HepG2 (cell line): ENCODE results near the gene LTB4R. TPM values are rescaled to one million over a fixed set of nuclear protein-coding genes. Genes with fewer than 3 reads are reported as not detected.

Source experiments
- ATF1 ChIP-seq: IDR thresholded peaks from 2 replicates; pipeline ENCODE4 v1.6.1; 2016; ENCODE audit warnings: mild to moderate bottlenecking, control low read depth
- BRD4 ChIP-seq: sonication (generic); formaldehyde crosslinking; IDR thresholded peaks from 2 replicates; pipeline ENCODE4 v1.4.0; 2020; ENCODE audit warnings: missing genetic modification reagents
- EHMT2 ChIP-seq: fragments of 200-600 bp; sonication (generic); IDR thresholded peaks from 2 replicates; pipeline ENCODE4 v1.7.0; 2017; ENCODE audit warnings: antibody characterized with exemption, low read depth, low read length, borderline replicate concordance
- ELF3 ChIP-seq: IDR thresholded peaks from 2 replicates; pipeline ENCODE4 v1.6.1; 2016; ENCODE audit warnings: missing genetic modification reagents, missing compliant biosample characterization
- ETV6 ChIP-seq: sonication (generic); formaldehyde crosslinking; conservative IDR thresholded peaks from 2 replicates; pipeline ENCODE4 v1.4.0; 2020; ENCODE audit warnings: missing genetic modification reagents
- GZF1 ChIP-seq: sonication (generic); formaldehyde crosslinking; IDR thresholded peaks from 2 replicates; pipeline ENCODE4 v1.5.1; 2020; ENCODE audit warnings: mild to moderate bottlenecking, missing genetic modification reagents
- HOXA3 ChIP-seq: sonication (generic); formaldehyde crosslinking; IDR thresholded peaks from 2 replicates; pipeline ENCODE4 v1.5.0; 2020; ENCODE audit warnings: missing genetic modification reagents
- IKZF1 ChIP-seq: fragments of 450-650 bp; IDR thresholded peaks from 2 replicates; pipeline ENCODE4 v1.7.1; 2016
- JUN ChIP-seq: sonication (generic); formaldehyde crosslinking; IDR thresholded peaks from 2 replicates; pipeline ENCODE4 v1.4.0; 2020; ENCODE audit warnings: mild to moderate bottlenecking, missing genetic modification reagents
- KLF11 ChIP-seq: IDR thresholded peaks from 2 replicates; pipeline ENCODE4 v1.6.1; 2016; ENCODE audit warnings: missing compliant biosample characterization
- NCOA1 ChIP-seq: sonication (generic); formaldehyde crosslinking; IDR thresholded peaks from 2 replicates; pipeline ENCODE4 v1.9.0; 2021; ENCODE audit warnings: missing genetic modification reagents
- NCOR1 ChIP-seq: fragments of 200-600 bp; sonication (generic); IDR thresholded peaks from 2 replicates; pipeline ENCODE4 v1.7.0; 2017; ENCODE audit warnings: antibody characterized with exemption, low read length, borderline replicate concordance
- NFIB ChIP-seq: sonication (generic); formaldehyde crosslinking; IDR thresholded peaks from 2 replicates; pipeline ENCODE4 v1.9.0; 2021; ENCODE audit warnings: missing genetic modification reagents, mild to moderate bottlenecking, borderline replicate concordance
- NR3C1 ChIP-seq: sonication (generic); formaldehyde crosslinking; IDR thresholded peaks from 2 replicates; pipeline ENCODE4 v1.4.0; 2020; ENCODE audit warnings: missing genetic modification reagents
- PAX8 ChIP-seq: sonication (generic); formaldehyde crosslinking; IDR thresholded peaks from 2 replicates; pipeline ENCODE4 v1.8.0; 2022; ENCODE audit warnings: mild to moderate bottlenecking, missing genetic modification reagents, borderline replicate concordance
- RFX1 ChIP-seq: fragments of 450-650 bp; IDR thresholded peaks from 2 replicates; pipeline ENCODE4 v1.6.1; 2017
- TGIF2 ChIP-seq: IDR thresholded peaks from 2 replicates; pipeline ENCODE4 v1.6.1; 2016; ENCODE audit warnings: control low read depth, missing compliant biosample characterization
- ZBTB8A ChIP-seq: sonication (generic); formaldehyde crosslinking; IDR thresholded peaks from 2 replicates; pipeline ENCODE4 v1.4.0; 2020; ENCODE audit warnings: mild to moderate bottlenecking, low read depth, missing genetic modification reagents, borderline replicate concordance
- ZFP36L1 ChIP-seq: sonication (generic); formaldehyde crosslinking; IDR thresholded peaks from 2 replicates; pipeline ENCODE4 v1.8.0; 2022; ENCODE audit warnings: mild to moderate bottlenecking, missing genetic modification reagents, moderate library complexity
- ZNF567 ChIP-seq: sonication (generic); formaldehyde crosslinking; IDR thresholded peaks from 2 replicates; pipeline ENCODE4 v1.8.1; 2023; ENCODE audit warnings: mild to moderate bottlenecking, missing genetic modification reagents, borderline replicate concordance
- ZSCAN21 ChIP-seq: sonication (generic); formaldehyde crosslinking; IDR thresholded peaks from 2 replicates; pipeline ENCODE4 v1.8.0; 2022; ENCODE audit warnings: mild to moderate bottlenecking, missing genetic modification reagents, moderate library complexity, borderline replicate concordance
- polyA plus RNA-seq, 8 experiments: library from polyadenylated mRNA; depleted of rRNA in 3 of 8; stranded (reverse) in 7 of 8; unstranded in 1 of 8; fragments of >200 nt; fragmentation: Illumina TruSeq in 4 of 8; extraction: Trizol in 4 of 8; gene quantifications; 2 replicates each; pipeline versions ENCODE4 v1.2.1 to v1.2.3, GENCODE V29; 2011 to 2016; ENCODE audit warnings: low read depth in 4 of 8, missing spikeins in 1 of 8, mixed read lengths in 1 of 8; ENCODE audit not compliant: insufficient read depth in 1 of 8
- total RNA-seq, 5 experiments: library from RNA; depleted of rRNA; stranded (reverse); fragments of >200 nt; fragmentation: Illumina TruSeq; extraction: Trizol; gene quantifications; 2 replicates each; pipeline ENCODE4 v1.2.3, GENCODE V29; 2016; ENCODE audit warnings: low read depth in 1 of 5
- TF ChIP-seq, protein P1 (sequence below): sonication (generic); formaldehyde crosslinking; IDR thresholded peaks from 2 replicates; pipeline ENCODE4 v1.8.0; 2022; ENCODE audit warnings: mild to moderate bottlenecking, missing genetic modification reagents, moderate library complexity
- TF ChIP-seq, protein P2 (sequence below): IDR thresholded peaks from 2 replicates; pipeline ENCODE4 v1.6.1; 2016; ENCODE audit warnings: missing biosample characterization, missing genetic modification reagents, low read depth
- TF ChIP-seq, protein P3 (sequence below): sonication (generic); formaldehyde crosslinking; IDR thresholded peaks from 2 replicates; pipeline ENCODE4 v1.5.1; 2020; ENCODE audit warnings: mild to moderate bottlenecking, moderate library complexity, missing genetic modification reagents
- TF ChIP-seq, protein P4 (sequence below): sonication (generic); formaldehyde crosslinking; IDR thresholded peaks from 2 replicates; pipeline ENCODE4 v1.9.0; 2021; ENCODE audit warnings: missing genetic modification reagents, borderline replicate concordance

The LTB4R gene
- total and polyA plus RNA-seq, 2 of the 13 experiments (the other 11 are each of a cell fraction or from before 2014, with no cell fraction given) = 3.2 to 8.2 TPM

DNA sequence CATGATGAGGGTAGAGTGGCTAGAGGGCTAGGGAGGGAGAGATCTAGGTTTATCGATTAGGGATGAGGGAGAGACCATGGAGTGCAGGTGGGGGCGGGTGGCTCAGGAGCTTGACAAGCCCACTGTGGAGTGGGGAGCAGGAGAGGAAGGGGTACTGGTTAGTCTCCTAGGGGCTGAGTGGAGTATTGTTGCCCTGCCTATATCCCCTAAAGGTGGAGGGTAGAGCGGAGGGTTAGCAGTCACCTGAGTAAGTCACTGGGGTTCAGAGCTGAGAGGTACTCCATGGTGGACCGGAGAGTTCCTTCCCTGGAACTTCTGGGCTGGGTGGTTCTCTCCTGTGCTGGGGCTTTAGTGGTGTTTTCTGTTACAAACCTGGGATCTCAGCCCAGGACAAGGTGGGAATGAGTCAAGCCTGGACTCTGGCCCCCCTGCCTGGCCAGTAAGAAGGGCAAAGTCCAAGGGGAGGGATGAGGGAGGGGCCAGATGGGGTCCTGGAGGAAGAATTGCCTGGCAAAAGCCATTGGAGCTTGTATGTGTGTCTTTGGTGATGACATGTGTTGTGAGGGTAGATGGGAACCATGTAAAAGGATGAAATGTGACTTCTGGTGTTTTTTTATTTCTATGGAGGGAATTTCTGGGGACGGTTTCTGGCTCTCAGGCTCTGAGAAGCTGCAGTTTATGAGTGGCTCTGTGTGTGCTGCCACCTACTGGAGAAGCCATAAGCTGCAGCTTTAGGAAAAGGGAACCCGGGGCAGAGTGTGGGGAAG lies 3.5 kb upstream of the LTB4R start, which contains the start of gene CIDEB (continued):
- TF ChIP-seq ATF1 (CRISPR knock-in tag) = no peak
- TF ChIP-seq HOXA3 (CRISPR knock-in tag) = peak; percentile 91
- TF ChIP-seq, protein P1, sequence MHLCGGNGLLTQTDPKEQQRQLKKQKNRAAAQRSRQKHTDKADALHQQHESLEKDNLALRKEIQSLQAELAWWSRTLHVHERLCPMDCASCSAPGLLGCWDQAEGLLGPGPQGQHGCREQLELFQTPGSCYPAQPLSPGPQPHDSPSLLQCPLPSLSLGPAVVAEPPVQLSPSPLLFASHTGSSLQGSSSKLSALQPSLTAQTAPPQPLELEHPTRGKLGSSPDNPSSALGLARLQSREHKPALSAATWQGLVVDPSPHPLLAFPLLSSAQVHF (CRISPR knock-in tag) = no peak
- peak; percentile 74 for TF ChIP-seq TGIF2 (CRISPR knock-in tag)
- peak; percentile 98 for TF ChIP-seq ZNF567 (CRISPR knock-in tag)
- TF ChIP-seq KLF11 (CRISPR knock-in tag) = peak; percentile 70; the same call in 1 of the 2 replicates
- no peak; the same call in none of the 2 replicates for TF ChIP-seq ETV6 (CRISPR knock-in tag)
- peak; percentile 92; the same call in 1 of the 2 replicates for TF ChIP-seq EHMT2
- no peak for TF ChIP-seq NFIB (CRISPR knock-in tag)
- TF ChIP-seq NCOA1 (CRISPR knock-in tag) = no peak
- peak; percentile 97 for TF ChIP-seq JUN (CRISPR knock-in tag)
- TF ChIP-seq, protein P2, sequence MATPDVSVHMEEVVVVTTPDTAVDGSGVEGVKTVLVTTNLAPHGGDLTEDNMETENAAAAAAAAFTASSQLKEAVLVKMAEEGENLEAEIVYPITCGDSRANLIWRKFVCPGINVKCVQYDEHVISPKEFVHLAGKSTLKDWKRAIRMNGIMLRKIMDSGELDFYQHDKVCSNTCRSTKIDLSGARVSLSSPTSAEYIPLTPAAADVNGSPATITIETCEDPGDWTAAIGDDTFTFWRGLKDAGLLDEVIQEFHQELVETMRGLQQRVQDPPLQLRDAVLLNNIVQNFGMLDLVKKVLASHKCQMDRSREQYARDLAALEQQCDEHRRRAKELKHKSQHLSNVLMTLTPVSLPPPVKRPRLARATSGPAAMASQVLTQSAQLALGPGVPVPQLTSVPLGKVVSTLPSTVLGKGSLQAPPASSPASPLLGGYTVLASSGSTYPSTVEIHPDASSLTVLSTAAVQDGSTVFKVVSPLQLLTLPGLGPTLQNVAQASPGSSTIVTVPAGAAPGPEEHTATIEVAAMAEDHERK = no peak
- no peak; the same call in 1 of the 2 replicates for TF ChIP-seq BRD4 (CRISPR knock-in tag)
- TF ChIP-seq ZFP36L1 (CRISPR knock-in tag) = peak; percentile 91
- no peak for TF ChIP-seq RFX1
- TF ChIP-seq, protein P3, sequence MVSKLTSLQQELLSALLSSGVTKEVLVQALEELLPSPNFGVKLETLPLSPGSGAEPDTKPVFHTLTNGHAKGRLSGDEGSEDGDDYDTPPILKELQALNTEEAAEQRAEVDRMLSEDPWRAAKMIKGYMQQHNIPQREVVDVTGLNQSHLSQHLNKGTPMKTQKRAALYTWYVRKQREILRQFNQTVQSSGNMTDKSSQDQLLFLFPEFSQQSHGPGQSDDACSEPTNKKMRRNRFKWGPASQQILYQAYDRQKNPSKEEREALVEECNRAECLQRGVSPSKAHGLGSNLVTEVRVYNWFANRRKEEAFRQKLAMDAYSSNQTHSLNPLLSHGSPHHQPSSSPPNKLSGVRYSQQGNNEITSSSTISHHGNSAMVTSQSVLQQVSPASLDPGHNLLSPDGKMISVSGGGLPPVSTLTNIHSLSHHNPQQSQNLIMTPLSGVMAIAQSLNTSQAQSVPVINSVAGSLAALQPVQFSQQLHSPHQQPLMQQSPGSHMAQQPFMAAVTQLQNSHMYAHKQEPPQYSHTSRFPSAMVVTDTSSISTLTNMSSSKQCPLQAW (CRISPR knock-in tag) = peak; percentile 97
- no peak for TF ChIP-seq NR3C1 (CRISPR knock-in tag)
- TF ChIP-seq IKZF1 = no peak
- 0 out of 2 replicates have a peak, but pooled peaks have one; percentile 75 for TF ChIP-seq ZSCAN21 (CRISPR knock-in tag)
- peak; percentile 97 for TF ChIP-seq ELF3 (CRISPR knock-in tag)
- peak; percentile 25; the same call in 1 of the 2 replicates for TF ChIP-seq ZBTB8A (CRISPR knock-in tag)
- TF ChIP-seq NCOR1 = peak; percentile 100
- no peak for TF ChIP-seq PAX8 (CRISPR knock-in tag)
- TF ChIP-seq, protein P4, sequence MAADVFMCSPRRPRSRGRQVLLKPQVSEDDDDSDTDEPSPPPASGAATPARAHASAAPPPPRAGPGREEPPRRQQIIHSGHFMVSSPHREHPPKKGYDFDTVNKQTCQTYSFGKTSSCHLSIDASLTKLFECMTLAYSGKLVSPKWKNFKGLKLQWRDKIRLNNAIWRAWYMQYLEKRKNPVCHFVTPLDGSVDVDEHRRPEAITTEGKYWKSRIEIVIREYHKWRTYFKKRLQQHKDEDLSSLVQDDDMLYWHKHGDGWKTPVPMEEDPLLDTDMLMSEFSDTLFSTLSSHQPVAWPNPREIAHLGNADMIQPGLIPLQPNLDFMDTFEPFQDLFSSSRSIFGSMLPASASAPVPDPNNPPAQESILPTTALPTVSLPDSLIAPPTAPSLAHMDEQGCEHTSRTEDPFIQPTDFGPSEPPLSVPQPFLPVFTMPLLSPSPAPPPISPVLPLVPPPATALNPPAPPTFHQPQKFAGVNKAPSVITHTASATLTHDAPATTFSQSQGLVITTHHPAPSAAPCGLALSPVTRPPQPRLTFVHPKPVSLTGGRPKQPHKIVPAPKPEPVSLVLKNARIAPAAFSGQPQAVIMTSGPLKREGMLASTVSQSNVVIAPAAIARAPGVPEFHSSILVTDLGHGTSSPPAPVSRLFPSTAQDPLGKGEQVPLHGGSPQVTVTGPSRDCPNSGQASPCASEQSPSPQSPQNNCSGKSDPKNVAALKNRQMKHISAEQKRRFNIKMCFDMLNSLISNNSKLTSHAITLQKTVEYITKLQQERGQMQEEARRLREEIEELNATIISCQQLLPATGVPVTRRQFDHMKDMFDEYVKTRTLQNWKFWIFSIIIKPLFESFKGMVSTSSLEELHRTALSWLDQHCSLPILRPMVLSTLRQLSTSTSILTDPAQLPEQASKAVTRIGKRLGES (CRISPR knock-in tag) = no peak
- peak; percentile 27; the same call in 1 of the 2 replicates for TF ChIP-seq GZF1 (CRISPR knock-in tag)
